NB4 (cell line): ENCODE data around the gene FHIT.

ENCODE experiments used
- DNase-seq: peaks from one replicate; pipeline ENCODE4 v3.0.0; 2010; ENCODE audit warnings: low read depth
- H3K4me3 ChIP-seq: one replicate; pipeline ENCODE4 v1.5.1; 2011; ENCODE audit warnings: mild to moderate bottlenecking, low read depth, low read length, moderate library complexity
- CTCF ChIP-seq: IDR thresholded peaks from one replicate; pipeline ENCODE4 v1.5.1; 2012; ENCODE audit warnings: low read depth, low read length
- MYC ChIP-seq: IDR thresholded peaks from 2 replicates; pipeline ENCODE4 v1.6.1; 2011; ENCODE audit warnings: low read depth, low read length
- POLR2A ChIP-seq: IDR thresholded peaks from 2 replicates; pipeline ENCODE4 v1.6.1; 2011; ENCODE audit warnings: mild to moderate bottlenecking; ENCODE audit not compliant: insufficient read length; ENCODE audit errors: extremely low read depth
- TF ChIP-seq, protein P1 (sequence below): IDR thresholded peaks from 2 replicates; pipeline ENCODE4 v1.6.1; 2011; ENCODE audit warnings: low read depth, low read length

Gene FHIT

DNA sequence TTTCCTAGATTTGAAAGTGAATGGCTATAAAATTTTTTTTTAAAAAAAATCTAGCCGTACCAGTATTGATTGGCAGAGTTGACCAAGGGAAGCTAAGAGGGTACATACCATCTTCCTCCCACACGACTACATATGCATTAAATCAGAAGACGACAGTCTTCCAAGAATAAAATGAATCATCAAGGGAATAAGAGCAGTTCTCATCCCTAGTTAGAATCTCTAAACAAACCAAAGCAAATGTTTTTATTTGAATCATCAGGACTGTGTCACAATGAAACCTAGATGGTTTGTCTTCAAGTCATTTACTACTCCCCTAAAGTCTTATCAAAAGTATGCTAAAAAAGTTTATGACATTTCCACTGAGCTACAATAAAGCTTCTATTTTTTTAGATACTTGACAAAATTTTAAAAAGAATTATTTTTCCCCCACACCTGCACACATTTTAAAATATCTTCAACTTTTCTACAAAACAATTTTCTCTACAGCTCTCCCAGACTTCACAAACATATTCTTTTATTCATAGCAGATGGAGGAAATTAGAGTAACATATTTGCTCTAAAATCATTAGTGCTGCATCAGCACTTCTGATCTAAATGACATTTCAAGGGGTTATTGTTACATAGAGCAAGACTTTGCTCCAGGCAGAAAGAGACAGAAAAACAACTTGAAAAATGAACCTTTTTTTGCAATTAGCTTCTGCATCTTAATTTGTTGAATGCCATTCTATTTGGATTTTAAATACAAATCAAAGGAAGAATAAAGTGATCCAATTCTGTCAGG is 547.1 kb downstream of the FHIT start:
- DNase-seq: no peak
- TF ChIP-seq MYC: no peak
- no peak for TF ChIP-seq POLR2A
- TF ChIP-seq, protein P1, sequence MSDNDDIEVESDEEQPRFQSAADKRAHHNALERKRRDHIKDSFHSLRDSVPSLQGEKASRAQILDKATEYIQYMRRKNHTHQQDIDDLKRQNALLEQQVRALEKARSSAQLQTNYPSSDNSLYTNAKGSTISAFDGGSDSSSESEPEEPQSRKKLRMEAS: no peak
- TF ChIP-seq CTCF: no peak
- no peak overlapping the region for H3K4me3 ChIP-seq

DNA sequence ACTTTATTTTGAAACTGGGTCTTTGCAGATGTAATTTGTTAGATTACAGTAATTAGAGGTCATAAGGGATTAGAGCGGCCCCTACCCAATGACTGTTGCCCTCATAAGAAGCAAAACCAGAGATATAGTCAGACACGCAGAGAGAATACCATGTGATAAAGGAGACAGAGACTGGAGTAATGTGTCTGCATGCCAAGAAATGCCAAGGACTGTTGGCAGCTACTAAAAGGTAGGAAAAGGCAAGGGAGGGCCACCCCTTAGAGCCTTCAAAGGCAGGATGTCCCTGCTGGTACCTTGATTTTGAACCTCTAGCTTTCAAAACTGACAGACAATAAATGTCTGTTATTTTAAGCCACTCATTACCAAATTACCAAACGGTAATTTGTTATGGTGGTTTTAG is 548.2 kb downstream of the FHIT start:
- TF ChIP-seq POLR2A (no peak), MYC (no peak), CTCF (no peak)
- TF ChIP-seq, protein P1: no peak
- no peak overlapping the region for H3K4me3 ChIP-seq
- no peak for DNase-seq

DNA sequence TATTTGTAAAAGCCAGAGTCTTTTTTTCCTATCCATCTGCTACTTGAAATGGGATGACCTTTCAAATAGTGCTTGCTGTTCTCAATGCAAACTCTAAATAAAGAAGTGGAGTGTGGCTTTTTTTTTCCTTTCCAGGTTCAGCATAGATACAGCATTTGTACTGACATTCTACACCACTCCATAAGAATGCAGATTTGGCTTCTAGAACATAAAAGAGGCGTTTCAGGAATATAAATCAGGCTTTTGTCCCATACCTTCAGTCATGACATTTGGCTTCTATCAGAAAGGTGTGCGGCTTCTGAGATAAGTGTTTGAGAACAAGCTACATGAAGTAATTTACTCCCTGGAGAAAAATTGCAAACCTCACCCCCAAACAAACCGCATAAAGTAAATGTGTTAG is 553.1 kb downstream of the FHIT start:
- H3K4me3 ChIP-seq: no peak overlapping the region
- DNase-seq: no peak
- TF ChIP-seq POLR2A (no peak), MYC (no peak), CTCF (no peak)
- TF ChIP-seq, protein P1: no peak

DNA sequence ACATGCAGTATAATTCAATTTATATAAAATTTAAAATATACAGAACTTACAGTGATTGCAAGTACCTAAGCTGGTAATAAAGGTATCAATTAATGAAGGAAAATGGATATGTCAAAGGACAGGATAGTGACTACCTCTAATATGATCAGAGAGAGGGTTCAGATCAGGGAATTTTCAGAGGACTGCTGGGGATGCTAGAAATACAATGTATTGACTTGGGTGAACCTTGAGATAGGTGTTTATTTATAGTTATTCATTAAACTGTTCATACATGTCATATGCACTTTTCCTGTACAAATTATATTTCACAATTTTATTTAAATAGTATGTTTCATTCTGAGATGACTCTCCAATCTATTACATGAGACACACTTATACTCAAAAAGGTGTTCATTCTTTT is 554.1 kb downstream of the FHIT start:
- DNase-seq: no peak
- H3K4me3 ChIP-seq: no peak overlapping the region
- TF ChIP-seq, protein P1: no peak
- TF ChIP-seq CTCF: no peak
- no peak for TF ChIP-seq POLR2A

DNA sequence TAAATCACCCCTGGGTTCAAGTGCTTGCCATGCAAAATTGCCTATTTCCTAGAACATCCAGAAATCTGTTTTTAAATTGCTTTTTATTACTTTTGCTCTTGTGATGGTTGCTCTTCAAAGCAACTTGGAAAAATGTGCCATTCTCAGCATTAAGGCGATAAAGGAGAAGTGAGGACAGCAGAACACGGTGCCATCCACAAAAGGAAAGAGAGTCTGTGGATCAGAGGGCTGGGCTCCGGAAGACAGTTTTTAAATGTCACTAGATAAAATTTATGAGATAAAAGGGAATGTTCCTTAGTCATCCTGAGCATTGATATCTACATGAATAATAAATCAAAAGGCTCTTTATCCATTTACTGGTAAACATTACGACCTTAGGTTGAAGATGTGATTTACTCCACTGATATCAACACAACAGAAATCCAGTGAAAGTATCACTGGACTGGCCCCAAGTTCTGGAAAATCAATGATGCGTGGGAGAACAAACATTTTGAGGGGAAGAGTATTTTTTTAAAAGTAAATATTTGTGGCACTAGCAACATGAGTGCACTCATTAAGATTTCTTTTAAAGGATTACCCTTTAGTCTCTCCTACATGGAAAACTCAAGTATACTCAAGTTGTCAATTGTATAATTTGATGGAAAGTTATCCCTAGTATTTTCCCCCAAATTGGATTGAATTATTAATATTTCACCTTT is 554.7 kb downstream of the FHIT start:
- H3K4me3 ChIP-seq: no peak overlapping the region
- TF ChIP-seq, protein P1: no peak
- TF ChIP-seq MYC (no peak), CTCF (no peak), POLR2A (no peak)
- DNase-seq: no peak
